IMR-90 (cell line): ENCODE data around the gene COG8. TPM values are rescaled to one million over a fixed set of nuclear protein-coding genes. Genes with fewer than 3 reads are reported as not detected.

Experiments used
- ATAC-seq: fragments of 200-7000 bp; cut with Tn5 transposase; 2 replicates; pipeline ENCODE4 v1.9.1; 2020; ENCODE audit warnings: low read depth, mild to moderate bottlenecking, moderate library complexity
- BruUV-seq: library from RNA; stranded (reverse); fragments of 400-500 nt; replicated peaks from 2 replicates; lab custom pipeline; 2021; lab: Mats Ljungman, UMichigan
- CTCF ChIA-PET: fragments of 300-600 bp; formaldehyde crosslinking; extraction: SDS; loops from one replicate; lab custom pipeline; 2021; ENCODE audit warnings: antibody characterized with exemption; lab: Yijun Ruan, JAX
- POLR2A ChIA-PET: fragments of 300-600 bp; sonication (Branson Sonifier 250); formaldehyde crosslinking; loops from one replicate; lab custom pipeline; 2022; ENCODE audit warnings: antibody characterized with exemption; ENCODE audit not compliant: unreplicated experiment; lab: Charles Lee
- DNase-seq: peaks from one replicate; pipeline ENCODE4 v3.0.0; 2013
- H2AFZ ChIP-seq: replicated peaks from 2 replicates; pipeline ENCODE3; 2013; ENCODE audit warnings: low read length, mild to moderate bottlenecking; ENCODE audit not compliant: poor library complexity
- H2AK5ac ChIP-seq: 2 replicates; pipeline ENCODE4 v1.6.1; 2013; ENCODE audit warnings: low read depth, low read length, inconsistent platforms
- H2AK9ac ChIP-seq: replicated peaks from 2 replicates; pipeline ENCODE3; 2013; ENCODE audit warnings: mild to moderate bottlenecking, low read depth, low read length, moderate library complexity; ENCODE audit not compliant: poor library complexity
- H2BK120ac ChIP-seq: 2 replicates; pipeline ENCODE4 v1.6.1; 2013; ENCODE audit warnings: low read depth, low read length, inconsistent platforms
- H2BK15ac ChIP-seq: 3 replicates; pipeline ENCODE4 v1.6.1; 2013; ENCODE audit warnings: low read depth, low read length, inconsistent platforms
- H2BK20ac ChIP-seq: 2 replicates; pipeline ENCODE4 v1.6.1; 2013; ENCODE audit warnings: low read depth, mild to moderate bottlenecking, inconsistent platforms, low read length, moderate library complexity
- H2BK5ac ChIP-seq: 2 replicates; pipeline ENCODE4 v1.6.1; 2013; ENCODE audit warnings: mild to moderate bottlenecking, low read depth, low read length, inconsistent platforms; ENCODE audit not compliant: poor library complexity, severe bottlenecking
- H3K14ac ChIP-seq: replicated peaks from 2 replicates; pipeline ENCODE4 v1.6.1; 2013; ENCODE audit warnings: low read depth, low read length, inconsistent platforms
- H3K18ac ChIP-seq: 2 replicates; pipeline ENCODE4 v1.6.1; 2013; ENCODE audit warnings: low read depth, low read length, control low read depth
- H3K23ac ChIP-seq: 2 replicates; pipeline ENCODE4 v1.6.1; 2013; ENCODE audit warnings: low read depth, low read length, inconsistent platforms
- H3K27ac ChIP-seq: 2 replicates; pipeline ENCODE4 v1.5.1; 2013; ENCODE audit warnings: mild to moderate bottlenecking, control low read depth, low read length; ENCODE audit not compliant: insufficient read depth
- H3K27me3 ChIP-seq: 2 replicates; pipeline ENCODE4 v1.6.1; 2013; ENCODE audit warnings: low read length; ENCODE audit not compliant: control insufficient read depth, insufficient read depth
- H3K36me3 ChIP-seq: 2 replicates; pipeline ENCODE4 v1.6.1; 2013; ENCODE audit warnings: low read length, mixed read lengths; ENCODE audit not compliant: control insufficient read depth, insufficient read depth
- H3K4ac ChIP-seq: 2 replicates; pipeline ENCODE4 v1.6.1; 2013; ENCODE audit warnings: low read depth, low read length, inconsistent platforms
- H3K4me1 ChIP-seq: 2 replicates; pipeline ENCODE4 v1.6.1; 2013; ENCODE audit warnings: low read length, mixed read lengths; ENCODE audit not compliant: control insufficient read depth, insufficient read depth
- H3K4me2 ChIP-seq: 2 replicates; pipeline ENCODE4 v1.6.1; 2013; ENCODE audit warnings: low read depth, mild to moderate bottlenecking, control low read depth, low read length, moderate library complexity
- H3K4me3 ChIP-seq: 2 replicates; pipeline ENCODE4 v1.5.1; 2013; ENCODE audit warnings: low read depth, mild to moderate bottlenecking, control low read depth, low read length, moderate library complexity; ENCODE audit not compliant: insufficient read depth
- H3K56ac ChIP-seq: 2 replicates; pipeline ENCODE4 v1.6.1; 2013; ENCODE audit warnings: low read length, inconsistent platforms; ENCODE audit not compliant: insufficient read depth; ENCODE audit errors: extremely low read depth
- H3K79me1 ChIP-seq, 2 experiments: 2 replicates each; pipeline ENCODE4 v1.6.1; 2013; ENCODE audit warnings: low read length in 2 of 2, inconsistent platforms in 1 of 2, low read depth in 1 of 2
- H3K9ac ChIP-seq: 2 replicates; pipeline ENCODE4 v1.6.1; 2013; ENCODE audit warnings: low read depth, low read length, control low read depth
- H3K9me1 ChIP-seq: 2 replicates; pipeline ENCODE4 v1.6.1; 2013; ENCODE audit warnings: low read length, inconsistent platforms; ENCODE audit not compliant: insufficient read depth
- H3K9me3 ChIP-seq: 2 replicates; pipeline ENCODE4 v1.6.1; 2013; ENCODE audit warnings: low read length; ENCODE audit not compliant: control insufficient read depth, insufficient read depth
- H4K20me1 ChIP-seq: 2 replicates; pipeline ENCODE4 v1.6.1; 2013; ENCODE audit warnings: low read length, inconsistent platforms; ENCODE audit not compliant: insufficient read depth
- H4K5ac ChIP-seq: 2 replicates; pipeline ENCODE4 v1.6.1; 2013; ENCODE audit warnings: mild to moderate bottlenecking, low read depth, low read length, control low read depth
- H4K8ac ChIP-seq, 2 experiments: 2 replicates each; pipeline ENCODE4 v1.6.1; 2013; ENCODE audit warnings: low read depth in 2 of 2, low read length in 2 of 2, control low read depth in 1 of 2, inconsistent platforms in 1 of 2
- H4K91ac ChIP-seq: 2 replicates; pipeline ENCODE4 v1.6.1; 2013; ENCODE audit warnings: low read depth, low read length, inconsistent platforms; ENCODE audit not compliant: insufficient read depth
- BHLHE40 ChIP-seq: fragments of 150-350 bp; IDR thresholded peaks from 2 replicates; pipeline ENCODE4 v1.6.1; 2016; ENCODE audit warnings: mild to moderate bottlenecking, low read depth, low read length
- CEBPB ChIP-seq: IDR thresholded peaks from 2 replicates; pipeline ENCODE4 v1.6.1; 2012; ENCODE audit warnings: low read depth, low read length, improper control_type of control experiment
- CHD1 ChIP-seq: IDR thresholded peaks from 2 replicates; pipeline ENCODE4 v1.6.1; 2012; ENCODE audit warnings: low read depth, low read length, improper control_type of control experiment
- CTCF ChIP-seq: conservative IDR thresholded peaks from 2 replicates; pipeline ENCODE4 v1.5.1; 2012; ENCODE audit warnings: mild to moderate bottlenecking, low read depth, low read length, improper control_type of control experiment
- ELK1 ChIP-seq: fragments of 150-350 bp; IDR thresholded peaks from 2 replicates; pipeline ENCODE4 v1.6.1; 2016; ENCODE audit warnings: low read depth, mild to moderate bottlenecking, low read length, moderate library complexity, borderline replicate concordance
- FOS ChIP-seq: fragments of 150-350 bp; IDR thresholded peaks from 2 replicates; pipeline ENCODE4 v1.6.1; 2016; ENCODE audit warnings: low read depth, low read length
- MAFK ChIP-seq: IDR thresholded peaks from 2 replicates; pipeline ENCODE4 v1.6.1; 2012; ENCODE audit warnings: low read depth, low read length, improper control_type of control experiment
- MAZ ChIP-seq: IDR thresholded peaks from 2 replicates; pipeline ENCODE4 v1.6.1; 2012; ENCODE audit warnings: low read depth, mild to moderate bottlenecking, low read length, improper control_type of control experiment, moderate library complexity, borderline replicate concordance
- MXI1 ChIP-seq: IDR thresholded peaks from 2 replicates; pipeline ENCODE4 v1.6.1; 2012; ENCODE audit warnings: low read depth, mild to moderate bottlenecking, low read length, moderate library complexity, borderline replicate concordance
- NFE2L2 ChIP-seq: fragments of 150-350 bp; IDR thresholded peaks from 2 replicates; pipeline ENCODE4 v1.6.1; 2016; ENCODE audit warnings: low read depth, mild to moderate bottlenecking, low read length
- POLR2A ChIP-seq: IDR thresholded peaks from 2 replicates; pipeline ENCODE4 v1.6.1; 2012; ENCODE audit warnings: mild to moderate bottlenecking, low read depth, low read length
- RAD21 ChIP-seq: IDR thresholded peaks from 2 replicates; pipeline ENCODE4 v1.6.1; 2012; ENCODE audit warnings: low read length, improper control_type of control experiment
- RCOR1 ChIP-seq: IDR thresholded peaks from 2 replicates; pipeline ENCODE4 v1.6.1; 2012; ENCODE audit warnings: mild to moderate bottlenecking, low read length, improper control_type of control experiment; ENCODE audit not compliant: insufficient replicate concordance
- RFX5 ChIP-seq: IDR thresholded peaks from 2 replicates; pipeline ENCODE4 v1.8.0; 2012; ENCODE audit warnings: low read depth, mild to moderate bottlenecking, low read length, moderate library complexity
- SMC3 ChIP-seq: fragments of 150-350 bp; IDR thresholded peaks from 2 replicates; pipeline ENCODE4 v1.6.1; 2016; ENCODE audit warnings: low read depth, mild to moderate bottlenecking, antibody characterized with exemption, low read length, moderate library complexity
- USF2 ChIP-seq: fragments of 150-350 bp; IDR thresholded peaks from 2 replicates; pipeline ENCODE4 v1.6.1; 2017; ENCODE audit warnings: mild to moderate bottlenecking, antibody characterized with exemption, low read length, low read depth
- WGBS, 2 experiments: methylation state at CpG; one replicate each; pipeline versions ENCODE4 v1.1.5 to v1.1.7; 2013; ENCODE audit warnings: missing lambda C conversion rate in 2 of 2; ENCODE audit not compliant: insufficient read length in 1 of 2; ENCODE audit errors: extremely low coverage in 2 of 2; 5-methylcytosine and 5-hydroxymethylcytosine counted together
- dilution Hi-C: fragments of 300-500 bp; cut with HindIII; formaldehyde crosslinking; loops from one replicate; pipeline ENCODE4 v1.14.3; 2018; ENCODE audit warnings: low sequenced_read_pairs; ENCODE audit not compliant: unreplicated experiment
- in situ Hi-C: fragments of 300-500 bp; cut with MboI; formaldehyde crosslinking; loops from 3 replicates; pipeline ENCODE4 v1.14.3; 2019; ENCODE audit warnings: low sequenced_read_pairs, inconsistent platforms, mixed read lengths
- intact Hi-C: fragments of 100-400 bp; cut with micrococcal nuclease; formaldehyde crosslinking; loops from 2 replicates; pipeline ENCODE4 v1.10.0; 2022
- polyA plus RNA-seq, 3 experiments: library from polyadenylated mRNA; depleted of rRNA; stranded (reverse); fragments of >200 nt; gene quantifications; 2 replicates each; pipeline ENCODE4 v1.2.3, GENCODE V29; 2012; ENCODE audit warnings: low replicate concordance in 1 of 3
- total RNA-seq: library from RNA; depleted of rRNA; stranded (reverse); fragments of >200 nt; gene quantifications from 2 replicates; pipeline ENCODE4 v1.2.3, GENCODE V29; 2012

The COG8 gene
- total and polyA plus RNA-seq, 2 of the 4 experiments (the other 2 are of a cell fraction), result 23.4 to 26.2 TPM

- Histone ChIP-seq H3K18ac (no peak overlapping the region), H3K23ac (no peak overlapping the region), H2AFZ (no peak overlapping the region), H3K4ac (no peak overlapping the region), H4K91ac (no peak overlapping the region), H3K9me1 (peaks cover 10% of the 10 kb centered on the region), H4K8ac (no peak overlapping the region), H3K27ac (no peak overlapping the region), H3K4me2 (no peak overlapping the region), H2BK120ac (no peak overlapping the region), H4K5ac (no peak overlapping the region), H3K79me1 (peaks cover 37 to 76% of the 10 kb centered on the region in 2 experiments), H3K36me3 (peaks cover 44% of the 10 kb centered on the region), H3K9me3 (no peaks in the 10 kb centered on the region), H3K9ac (no peak overlapping the region), H3K56ac (no peak overlapping the region), H3K14ac (no peak overlapping the region), H2BK5ac (no peak overlapping the region), H3K27me3 (no peaks in the 10 kb centered on the region), H2AK9ac (no peak overlapping the region), H2BK15ac (no peak overlapping the region), H4K20me1 (peaks cover 61% of the 10 kb centered on the region), H3K4me3 (no peak overlapping the region), H2BK20ac (no peak overlapping the region), H2AK5ac (no peak overlapping the region), H3K4me1 (peaks cover 12% of the 10 kb centered on the region)
- TF ChIP-seq MXI1 (no peak), ELK1 (no peak), RCOR1 (no peak), POLR2A (no peak), CHD1 (no peak), RAD21 (no peak), RFX5 (no peak), CEBPB (no peak), BHLHE40 (no peak), MAZ (no peak), USF2 (no peak), CTCF (no peak), MAFK (no peak), SMC3 (no peak), FOS (no peak), NFE2L2 (no peak)
- dilution Hi-C loops, result no loop called here
- in situ Hi-C loops, result no loop called here
- ATAC-seq (no peak), DNase-seq (no peak)
- POLR2A ChIA-PET, result no interaction called here
- CTCF ChIA-PET, result no interaction called here
- intact Hi-C loops, result no loop called here
- BruUV-seq, result no TSS peak
- WGBS, 2 experiments, result 93% methylated on average over 3 of the region's 14 CpGs; no CpG with 5 or more reads in 1 of the 2 experiments
Observed at GRCh38 chr16:69327585-69328310, 11.6 kb downstream of the COG8 start.
